ENCODE results near the gene MTIF3.
A peak's percentile ranks its signal among the peaks of the same experiment; 100 is the strongest.

The MTIF3 gene

GRCh38 chr13:27482983-27483382 is 32.6 kb upstream of the MTIF3 start (continued):
- no peak for TF ChIP-seq ZNF140 (tag by site-specific recombination; IDR thresholded peaks at IDR 0.05)
- no peak for TF ChIP-seq ZNF776 (tag by site-specific recombination; IDR thresholded peaks at IDR 0.05; ENCODE audit: borderline replicate concordance)
- no peak for TF ChIP-seq ZNF624 (tag by site-specific recombination; IDR thresholded peaks at IDR 0.05)
- TF ChIP-seq PATZ1 (tag by site-specific recombination; IDR thresholded peaks at IDR 0.05), result no peak
- TF ChIP-seq ZNF350 (tag by site-specific recombination; IDR thresholded peaks at IDR 0.05), result no peak
- no peak for TF ChIP-seq ZNF660 (tag by site-specific recombination; IDR thresholded peaks at IDR 0.05)
- no peak for TF ChIP-seq SP7 (tag by site-specific recombination; IDR thresholded peaks at IDR 0.05)
- TF ChIP-seq ZNF704 (tag by site-specific recombination; IDR thresholded peaks at IDR 0.05), result no peak
- TF ChIP-seq ZNF843 (tag by site-specific recombination; IDR thresholded peaks at IDR 0.05), result no peak
- TF ChIP-seq ZNF24 (tag by site-specific recombination; IDR thresholded peaks at IDR 0.05), result no peak
- TF ChIP-seq ZBTB26 (tag by site-specific recombination; optimal IDR thresholded peaks at IDR 0.05), result no peak
- no peak for TF ChIP-seq BCL11A (tag by site-specific recombination; IDR thresholded peaks at IDR 0.05; ENCODE audit: low read depth)
- TF ChIP-seq ZBTB20 (tag by site-specific recombination; IDR thresholded peaks at IDR 0.05), result no peak

GRCh38 chr13:27481766-27482165 is 31.4 kb upstream of the MTIF3 start:
- no peaks in the 10 kb centered on the region for H3K36me3 ChIP-seq (ENCODE audit: control insufficient read depth in 2 of 2, insufficient read depth in 1 of 2, low read length in 2 of 2)
- H3K4me3 ChIP-seq (ENCODE audit: low read depth, low read length), result no peak overlapping the region
- ChIA-PET POLR2A (no interaction called here), CTCF (interaction anchor here (0.9 to 1.1 kb wide), 3 partner anchors 15 to 345 kb away, joined by 3 to 6 read pairs (median 3); no protein-coding TSS in a partner anchor)
- no peaks in the 10 kb centered on the region for H3K4me1 ChIP-seq (ENCODE audit: control insufficient read depth, insufficient read depth, low read length)
- no peaks in the 10 kb centered on the region for H3K9me3 ChIP-seq (ENCODE audit: control insufficient read depth, insufficient read depth, low read depth, low read length)
- H3K27ac ChIP-seq (ENCODE audit: extremely low read depth, low read depth, low read length), result no peak overlapping the region
- 0 out of 2 replicates have a peak, but pooled peaks have one; percentile 24 for TF ChIP-seq ZSCAN30 (tag by site-specific recombination; IDR thresholded peaks at IDR 0.05)
- TF ChIP-seq ZNF2 (tag by site-specific recombination; IDR thresholded peaks at IDR 0.05), result peak; percentile 99
- TF ChIP-seq IKZF3 (tag by site-specific recombination; IDR thresholded peaks at IDR 0.05), result no peak
- peak; percentile 61 for TF ChIP-seq ZNF654 (tag by site-specific recombination; IDR thresholded peaks at IDR 0.05; ENCODE audit: low read depth)

- CTCF ChIA-PET, result interaction anchor here (0.6 to 1.6 kb wide), 2 partner anchors 350 to 477 kb away, joined by 3 to 5 read pairs; no protein-coding TSS in a partner anchor
- POLR2A ChIA-PET, result no interaction called here
These were observed 26.8 kb upstream of the MTIF3 start for GRCh38 chr13:27476943-27477703.

More at GRCh38 chr13:27476943-27477703, 26.8 kb upstream of the MTIF3 start:
- TF ChIP-seq KLF1 (tag by site-specific recombination; IDR thresholded peaks at IDR 0.05) (no peak), ZBTB8A (tag by site-specific recombination; IDR thresholded peaks at IDR 0.05) (no peak)
- Histone ChIP-seq H3K4me1 (ENCODE audit: control insufficient read depth, insufficient read depth, low read length) (no peaks in the 10 kb centered on the region), H3K27ac (ENCODE audit: extremely low read depth, low read depth, low read length) (no peak overlapping the region), H3K36me3 (ENCODE audit: control insufficient read depth in 2 of 2, insufficient read depth in 1 of 2, low read length in 2 of 2) (no peaks in the 10 kb centered on the region), H3K9me3 (ENCODE audit: control insufficient read depth, insufficient read depth, low read depth, low read length) (no peaks in the 10 kb centered on the region), H3K4me3 (ENCODE audit: low read depth, low read length) (no peak overlapping the region)
